SK-N-DZ (cell line): ENCODE measurements around the gene SIRT7.

Source experiments
- DNase-seq: peaks from one replicate; pipeline ENCODE4 v3.0.0-alpha.2; 2015; ENCODE audit warnings: low spot score

Gene SIRT7

GRCh38 chr17:81905993-81906392 lies 12.0 kb downstream of the SIRT7 start:
- DNase-seq, result no peak

DNA sequence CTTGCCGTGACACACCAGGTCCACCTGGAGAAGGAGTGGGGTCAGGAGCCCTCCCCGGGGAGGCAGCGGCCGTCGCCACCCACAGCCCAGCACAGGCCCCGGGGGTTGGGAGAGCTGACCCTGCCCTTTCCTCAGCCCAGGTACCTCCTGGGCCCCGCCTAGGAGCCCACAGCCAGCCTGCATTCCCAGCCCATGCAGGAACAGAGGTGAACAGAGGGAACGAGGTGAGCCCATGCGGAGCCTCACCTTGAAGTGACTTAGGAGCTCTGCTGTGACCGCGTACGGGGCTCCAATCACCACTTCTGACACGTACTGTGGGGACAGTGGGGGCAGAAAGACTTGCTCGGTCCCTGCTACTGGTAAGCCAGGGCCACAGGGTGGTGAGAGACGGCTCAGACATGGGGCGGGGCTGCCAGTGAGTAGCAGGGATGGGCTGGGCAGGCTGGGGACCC lies 12.5 kb downstream of the SIRT7 start:
- no peak for DNase-seq

- no peak for DNase-seq
These were observed 13.2 kb downstream of the SIRT7 start for GRCh38 chr17:81904600-81905423.

GRCh38 chr17:81903896-81904599 lies 13.9 kb downstream of the SIRT7 start:
- no peak for DNase-seq

DNA sequence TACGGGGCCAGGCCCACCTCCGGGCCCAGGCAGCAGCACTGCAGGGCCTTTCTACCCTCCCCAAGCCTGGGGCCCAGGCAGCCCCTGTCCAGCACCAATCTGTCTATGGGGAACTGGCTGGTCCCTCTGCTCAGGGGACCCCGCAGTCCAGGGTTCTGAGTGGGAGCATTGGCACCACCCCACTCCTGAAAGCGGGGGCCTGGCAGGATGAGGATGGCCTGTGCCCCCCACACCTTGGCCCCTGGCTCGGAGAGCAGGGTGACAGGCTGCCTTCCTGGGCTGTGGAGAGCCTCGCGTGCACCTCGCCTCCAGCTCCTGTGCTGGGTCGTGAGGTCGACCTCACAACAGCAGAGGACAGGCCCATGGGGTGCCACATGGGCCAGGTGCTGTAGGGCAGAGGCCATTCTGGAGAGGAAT lies 14.6 kb downstream of the SIRT7 start:
- DNase-seq, result no peak

DNA sequence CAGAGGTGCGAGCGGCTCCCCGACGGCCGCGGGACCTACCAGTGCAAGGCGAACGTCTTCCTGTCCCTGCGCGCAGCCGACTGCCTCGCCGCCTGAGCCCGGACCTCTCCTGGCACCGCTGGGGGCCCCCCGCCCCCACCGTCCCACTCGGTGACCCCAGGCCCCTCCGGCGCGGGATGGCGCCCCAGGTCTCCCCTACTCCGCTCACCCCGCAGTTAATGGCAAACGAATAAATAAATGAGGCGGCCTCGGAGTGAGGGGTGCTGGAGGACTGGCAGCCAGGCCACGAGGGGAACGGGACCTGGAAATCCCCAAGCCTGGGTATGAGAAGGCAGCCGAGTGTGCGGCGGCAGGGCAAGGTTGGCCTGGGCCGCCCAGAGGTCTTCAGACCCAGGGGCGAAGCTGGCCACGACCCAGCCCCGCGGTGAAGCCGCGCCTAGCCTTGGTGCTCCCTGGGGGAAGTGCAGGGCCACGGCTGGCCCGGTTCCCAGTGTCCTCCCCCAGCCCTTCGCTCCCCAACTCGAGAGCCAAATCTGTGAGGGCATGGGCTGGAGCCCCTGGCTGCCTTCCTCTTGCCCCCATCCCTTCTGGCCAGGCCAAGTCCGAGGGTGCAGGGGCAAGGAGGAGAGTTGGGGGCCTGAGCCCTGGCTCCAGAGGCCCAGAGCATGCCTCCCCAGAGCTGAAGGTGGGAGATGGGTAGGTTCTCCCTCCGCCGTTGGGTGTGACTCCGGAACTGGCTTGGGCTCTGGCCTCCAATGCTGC lies 15.1 kb downstream of the SIRT7 start:
- DNase-seq, result no peak

DNA sequence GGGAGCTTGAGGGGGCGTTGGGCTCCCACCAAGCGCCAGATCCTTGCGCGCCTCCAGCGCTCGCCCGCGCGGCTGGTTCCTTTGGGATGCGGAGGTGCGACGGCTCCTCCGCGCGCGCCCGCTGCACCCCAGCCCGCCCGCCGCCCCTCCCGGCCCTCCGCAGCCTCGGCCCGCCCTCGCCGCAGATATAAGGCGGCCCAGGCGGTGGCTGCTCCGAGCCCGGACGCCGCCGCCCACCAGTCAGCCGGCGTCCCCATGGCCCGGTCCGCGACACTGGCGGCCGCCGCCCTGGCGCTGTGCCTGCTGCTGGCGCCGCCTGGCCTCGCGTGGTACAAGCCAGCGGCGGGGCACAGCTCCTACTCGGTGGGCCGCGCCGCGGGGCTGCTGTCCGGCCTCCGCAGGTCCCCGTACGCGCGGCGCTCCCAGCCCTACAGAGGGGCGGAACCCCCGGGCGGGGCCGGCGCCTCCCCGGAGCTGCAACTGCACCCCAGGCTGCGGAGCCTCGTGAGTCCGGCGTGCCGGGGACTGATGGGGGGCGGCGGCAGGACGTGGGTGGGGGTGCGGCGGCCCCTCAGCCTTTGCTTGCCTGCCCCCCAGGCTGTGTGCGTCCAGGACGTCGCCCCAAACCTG lies 15.8 kb downstream of the SIRT7 start, which contains the start of gene NPB:
NPB (plus strand) TSS at position 216 of the 630 bp plus-strand sequence; CDS start at position 256, 40 bp downstream.
- no peak for DNase-seq

DNA sequence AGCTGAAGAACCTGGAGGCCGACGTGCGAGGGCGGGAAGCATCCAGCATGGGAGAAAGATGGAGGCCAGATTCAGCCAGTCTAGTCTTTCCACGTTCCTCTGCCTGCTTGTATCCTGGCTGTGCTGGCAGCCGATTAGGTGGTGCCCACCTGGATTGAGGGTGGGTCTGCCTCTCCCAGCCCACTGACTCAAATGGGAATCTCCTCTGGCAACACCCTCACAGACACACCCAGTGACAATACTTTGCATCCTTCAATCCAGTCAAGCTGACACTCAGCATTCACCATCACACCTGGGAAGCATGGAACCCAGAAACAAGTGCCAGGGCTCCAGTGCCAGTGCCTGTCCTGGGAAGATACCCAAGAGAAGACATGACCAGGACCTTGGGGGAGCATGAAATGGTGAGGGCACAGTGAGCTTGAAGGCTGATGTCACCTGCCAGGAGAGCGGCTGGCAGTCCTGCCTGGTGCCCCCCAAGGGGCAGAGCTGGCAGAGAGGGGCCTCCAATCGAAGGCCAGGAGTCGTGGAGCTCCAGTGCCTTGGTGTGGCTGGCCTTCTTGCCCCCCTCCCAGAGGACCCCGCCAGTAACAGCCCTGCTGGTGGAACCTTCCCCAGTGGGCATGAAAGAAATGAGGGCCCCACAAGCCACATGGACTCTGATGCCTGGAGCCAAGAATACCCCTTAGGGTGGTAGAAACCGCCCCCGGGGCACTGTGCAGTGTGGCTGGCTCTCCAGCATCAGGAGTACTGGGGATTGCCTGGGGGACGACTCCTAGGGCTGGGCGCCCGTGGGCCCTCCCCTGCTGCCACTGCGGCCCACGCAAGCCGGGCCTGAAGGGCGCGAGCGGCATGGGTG lies 16.6 kb downstream of the SIRT7 start:
- DNase-seq, result no peak

GRCh38 chr17:81900181-81900820 lies 17.7 kb downstream of the SIRT7 start:
- no peak for DNase-seq

DNA sequence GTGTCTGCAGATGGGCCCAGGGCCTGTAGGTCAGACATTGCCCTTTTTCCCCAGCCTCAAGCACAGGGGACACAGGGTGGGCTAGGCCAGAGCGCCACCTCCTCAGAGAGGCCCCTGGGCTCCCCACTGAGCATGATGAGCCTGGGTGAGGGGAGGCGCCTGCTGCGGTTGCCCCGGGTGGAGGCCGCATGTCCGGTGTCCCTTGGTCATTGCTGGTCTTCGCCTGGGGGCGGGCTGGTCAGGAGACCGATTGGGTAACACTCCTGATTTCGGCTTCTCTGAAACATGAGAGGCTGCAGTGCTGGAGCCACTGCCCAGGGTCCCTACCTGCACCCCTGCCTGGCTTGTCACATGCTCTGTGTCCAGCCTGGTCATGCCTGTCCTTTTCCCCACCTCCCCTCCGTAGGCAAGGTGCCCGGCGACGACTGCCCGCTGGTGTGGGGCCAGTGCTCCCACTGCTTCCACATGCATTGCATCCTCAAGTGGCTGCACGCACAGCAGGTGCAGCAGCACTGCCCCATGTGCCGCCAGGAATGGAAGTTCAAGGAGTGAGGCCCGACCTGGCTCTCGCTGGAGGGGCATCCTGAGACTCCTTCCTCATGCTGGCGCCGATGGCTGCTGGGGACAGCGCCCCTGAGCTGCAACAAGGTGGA lies 18.3 kb downstream of the SIRT7 start:
- DNase-seq, result no peak

DNA sequence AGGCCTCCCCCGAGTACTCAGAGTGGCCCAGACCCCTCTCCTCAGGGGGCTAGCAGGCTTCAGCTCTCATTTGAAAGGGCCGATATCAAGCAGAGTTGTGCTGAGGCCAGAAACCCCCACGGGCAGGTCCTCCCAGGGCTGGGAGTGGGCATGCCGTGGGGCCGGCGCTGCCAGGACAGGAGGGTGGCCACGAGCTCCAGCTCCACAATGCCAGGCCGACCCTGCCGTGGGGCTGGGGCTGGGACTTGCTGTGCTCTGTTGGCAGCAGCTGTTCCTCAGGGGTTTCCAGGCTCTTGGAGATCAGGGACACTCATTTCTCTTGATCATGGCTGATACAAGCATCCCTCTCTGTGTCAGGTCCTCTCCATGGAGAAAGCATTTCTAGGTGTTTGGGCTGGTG lies 19.1 kb downstream of the SIRT7 start:
- DNase-seq, result no peak

- DNase-seq, result no peak
These were observed 19.7 kb downstream of the SIRT7 start for GRCh38 chr17:81898029-81898866.

GRCh38 chr17:81895400-81895799 lies 22.6 kb downstream of the SIRT7 start:
- DNase-seq, result no peak

- DNase-seq, result no peak
These were observed 26.7 kb downstream of the SIRT7 start for GRCh38 chr17:81891303-81891552.

GRCh38 chr17:81890447-81891302 lies 27.3 kb downstream of the SIRT7 start:
- no peak for DNase-seq

DNA sequence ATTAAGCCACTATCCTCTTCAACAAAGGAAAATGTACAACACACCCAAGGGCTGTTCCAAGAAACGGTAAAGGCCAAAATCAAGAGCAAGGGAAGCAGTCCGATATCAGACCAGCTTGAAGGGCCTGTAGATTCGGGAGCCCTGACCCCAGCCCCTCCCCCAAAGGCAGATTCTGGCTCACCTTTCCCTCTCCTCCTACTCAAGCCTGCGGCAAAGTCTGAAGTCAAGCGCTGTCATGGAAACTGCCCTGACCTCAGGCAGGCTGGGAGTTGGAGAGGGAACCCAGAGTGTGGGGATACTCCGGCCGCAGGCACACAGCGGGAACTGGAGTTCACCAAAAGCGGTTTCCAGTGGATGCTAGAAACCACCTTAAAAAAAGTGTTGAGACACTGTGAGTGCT lies 28.4 kb downstream of the SIRT7 start:
- DNase-seq, result no peak

DNA sequence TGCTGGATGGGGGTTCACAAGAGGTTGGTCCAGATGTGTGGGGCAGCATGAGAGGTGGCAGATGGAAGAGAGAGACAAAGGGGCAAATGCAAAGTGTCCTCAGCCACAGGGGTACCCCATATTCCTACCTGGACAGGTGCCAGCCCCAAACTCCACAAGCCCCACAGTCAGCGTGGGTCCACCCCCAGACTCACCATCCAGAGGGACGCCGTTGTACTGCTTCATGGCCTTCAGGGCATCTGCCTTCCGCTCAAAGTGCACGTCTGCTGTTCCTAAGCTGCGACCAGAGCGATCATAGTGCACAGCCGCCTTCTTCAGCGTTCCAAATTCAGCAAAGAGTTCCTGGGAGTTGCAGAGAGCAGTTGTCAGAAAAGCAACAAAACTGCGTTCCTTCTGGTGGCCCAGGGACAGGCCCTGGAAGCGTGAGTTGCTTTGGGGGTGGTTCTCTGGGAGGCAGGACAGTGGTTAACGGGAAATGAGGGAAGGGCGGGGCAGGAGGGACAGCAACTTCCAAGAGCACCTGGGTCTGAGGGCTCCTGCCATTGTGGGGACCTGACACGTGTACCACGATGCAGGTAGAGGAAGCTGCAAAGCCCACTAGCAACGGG lies 28.9 kb downstream of the SIRT7 start:
- no peak for DNase-seq
